CD4-positive, alpha-beta T cell treated with Interleukin-17A for 4 hours (primary cell): ENCODE data around the gene TRMT2A.

Experiments used
- DNase-seq: peaks from one replicate; pipeline ENCODE4 v3.0.0-alpha.2; 2020; ENCODE audit warnings: mixed read lengths

TRMT2A gene

DNA sequence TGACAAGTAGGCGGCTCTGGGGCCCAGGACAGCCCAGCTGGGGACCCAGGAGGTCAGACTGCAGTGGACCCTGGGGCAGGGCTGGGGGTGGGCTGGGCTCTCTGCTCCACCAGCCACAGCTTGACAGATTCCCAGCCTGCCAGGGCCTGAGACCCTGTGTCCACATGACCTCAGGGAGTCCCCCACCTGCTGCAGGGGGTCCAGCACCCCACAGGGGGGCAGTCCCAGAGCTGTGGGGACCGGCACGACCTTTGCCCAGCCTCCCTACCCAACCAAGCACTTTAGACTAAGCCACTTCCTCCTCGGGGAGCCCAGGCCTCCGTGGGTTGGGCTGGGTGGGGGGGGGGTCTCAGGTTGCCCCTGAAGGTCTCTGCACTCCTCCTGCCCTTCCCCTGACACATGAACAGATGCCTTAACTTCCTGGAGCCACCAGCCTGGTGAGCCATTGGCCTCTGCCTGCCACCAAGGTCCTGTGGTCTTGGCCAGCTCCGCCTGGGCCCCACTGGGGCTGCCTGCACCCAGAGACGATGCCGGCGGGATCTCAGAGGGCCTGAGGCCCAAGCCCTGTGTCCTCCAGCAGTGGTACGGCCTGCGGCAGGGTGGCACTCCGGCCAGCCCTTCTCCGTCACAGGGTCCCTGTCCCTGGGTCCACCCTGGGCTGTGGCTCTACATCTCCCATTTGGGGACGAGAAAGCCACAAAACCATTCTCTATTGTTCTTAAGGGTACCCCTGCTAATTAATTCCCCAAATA, 30.4 kb upstream of the TRMT2A start:
- DNase-seq = no peak

DNA sequence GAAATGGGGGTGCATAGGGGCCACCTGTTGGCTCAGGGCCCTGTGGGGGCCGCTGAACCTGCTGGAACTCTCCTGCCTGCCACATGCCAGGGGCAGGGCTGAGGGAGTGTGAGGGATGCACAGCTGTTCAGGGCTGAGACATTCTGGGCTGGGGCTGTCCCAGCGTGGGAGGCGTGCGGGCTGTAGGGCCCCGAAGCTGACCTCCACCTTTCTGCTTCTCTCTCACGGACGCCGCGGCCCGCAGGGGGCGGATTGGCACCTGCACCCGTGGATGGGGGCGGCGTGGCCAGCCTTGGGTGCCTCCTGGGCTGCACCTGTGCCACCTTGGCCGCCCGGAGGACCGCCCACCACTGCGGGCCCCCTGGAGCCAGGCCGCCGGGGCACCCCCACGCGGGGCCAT, 29.8 kb upstream of the TRMT2A start:
- DNase-seq = no peak

DNA sequence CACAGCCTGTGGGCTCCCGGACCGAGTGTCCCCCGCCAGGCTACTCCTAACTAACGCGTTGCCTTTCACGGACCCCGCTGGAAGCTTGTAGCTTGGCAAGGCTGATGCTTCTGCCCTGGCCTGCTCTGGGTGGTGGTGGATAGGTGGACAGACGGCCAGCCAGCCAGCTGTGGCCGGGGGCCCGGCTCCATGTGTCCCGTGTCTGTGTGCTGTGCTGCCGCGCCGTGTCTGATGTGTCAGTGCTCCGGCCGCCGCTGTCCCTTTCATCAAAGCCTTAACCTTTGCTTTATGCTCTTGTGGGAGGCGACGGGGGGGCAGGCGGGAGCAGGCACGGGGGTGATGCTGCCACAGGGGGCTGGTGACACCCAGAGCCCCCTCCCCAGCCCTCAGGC, 28.8 kb upstream of the TRMT2A start:
- no peak for DNase-seq

DNA sequence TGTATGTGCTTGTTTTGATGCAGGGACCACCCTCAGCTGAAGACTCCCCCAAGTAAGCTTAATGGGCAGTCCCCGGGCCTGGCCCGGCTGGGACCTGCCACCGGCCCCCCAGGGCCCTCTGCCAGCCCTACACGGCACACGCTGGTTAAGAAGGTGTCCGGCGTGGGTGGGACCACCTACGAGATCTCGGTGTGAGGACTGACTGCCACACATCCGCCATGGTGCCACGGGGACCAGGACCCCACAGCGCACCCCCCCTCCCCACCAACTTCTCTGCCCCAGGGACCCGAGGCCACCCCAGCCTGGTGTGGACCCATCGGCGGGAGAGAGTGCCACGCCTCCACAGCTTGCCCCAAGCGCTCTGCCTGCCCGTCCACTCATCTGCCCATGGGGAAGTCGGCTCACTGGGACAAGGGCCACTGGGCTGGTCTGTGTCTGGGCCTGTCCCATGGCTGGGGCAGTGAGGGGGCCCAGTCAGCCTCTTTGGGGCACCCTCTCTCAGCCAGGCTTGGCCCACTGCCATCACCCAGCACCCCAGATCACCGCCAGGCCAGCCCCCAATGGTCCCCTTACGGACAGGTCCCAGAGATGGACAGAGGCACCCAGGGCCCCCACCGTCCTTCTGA, 28.3 kb upstream of the TRMT2A start:
- DNase-seq = no peak

DNA sequence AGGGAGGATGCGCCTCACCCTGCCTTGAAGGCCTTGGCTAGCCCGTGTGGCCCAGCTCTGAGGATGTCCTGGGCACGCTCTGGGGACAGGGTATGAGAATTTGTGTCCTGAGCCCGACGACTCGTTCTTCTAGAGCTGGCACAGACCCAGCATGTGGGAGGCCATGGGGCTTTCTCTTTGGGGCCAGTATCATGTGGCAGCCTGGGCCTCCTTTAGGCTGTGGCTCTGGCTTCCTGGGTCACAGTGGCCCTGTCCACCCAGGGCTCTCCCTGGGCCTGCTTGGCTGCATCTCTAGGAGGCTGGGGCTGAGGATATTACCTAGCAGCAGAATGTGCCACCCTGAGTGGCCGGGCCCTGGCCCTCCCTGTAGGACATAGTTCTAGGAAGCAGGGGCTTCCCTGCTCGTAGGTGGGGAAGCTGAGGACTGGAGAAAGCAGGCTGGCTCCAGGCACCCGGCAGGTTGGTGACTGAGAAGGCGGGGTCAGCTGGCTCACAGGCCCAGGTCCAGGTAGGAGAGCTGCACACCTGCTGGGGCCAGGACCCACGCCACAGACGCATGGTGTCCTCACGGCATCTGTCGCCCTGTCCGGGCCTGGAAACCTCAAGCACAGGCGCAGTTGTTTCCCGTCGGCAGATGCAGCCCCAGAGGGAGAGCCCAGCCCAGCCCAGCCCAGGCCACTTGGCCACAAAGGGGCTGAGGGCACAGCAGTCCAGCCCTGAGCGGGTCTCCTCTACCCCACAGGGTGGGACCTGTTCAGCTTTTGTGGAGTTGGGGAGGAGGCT, 27.0 kb upstream of the TRMT2A start:
- DNase-seq = no peak

DNA sequence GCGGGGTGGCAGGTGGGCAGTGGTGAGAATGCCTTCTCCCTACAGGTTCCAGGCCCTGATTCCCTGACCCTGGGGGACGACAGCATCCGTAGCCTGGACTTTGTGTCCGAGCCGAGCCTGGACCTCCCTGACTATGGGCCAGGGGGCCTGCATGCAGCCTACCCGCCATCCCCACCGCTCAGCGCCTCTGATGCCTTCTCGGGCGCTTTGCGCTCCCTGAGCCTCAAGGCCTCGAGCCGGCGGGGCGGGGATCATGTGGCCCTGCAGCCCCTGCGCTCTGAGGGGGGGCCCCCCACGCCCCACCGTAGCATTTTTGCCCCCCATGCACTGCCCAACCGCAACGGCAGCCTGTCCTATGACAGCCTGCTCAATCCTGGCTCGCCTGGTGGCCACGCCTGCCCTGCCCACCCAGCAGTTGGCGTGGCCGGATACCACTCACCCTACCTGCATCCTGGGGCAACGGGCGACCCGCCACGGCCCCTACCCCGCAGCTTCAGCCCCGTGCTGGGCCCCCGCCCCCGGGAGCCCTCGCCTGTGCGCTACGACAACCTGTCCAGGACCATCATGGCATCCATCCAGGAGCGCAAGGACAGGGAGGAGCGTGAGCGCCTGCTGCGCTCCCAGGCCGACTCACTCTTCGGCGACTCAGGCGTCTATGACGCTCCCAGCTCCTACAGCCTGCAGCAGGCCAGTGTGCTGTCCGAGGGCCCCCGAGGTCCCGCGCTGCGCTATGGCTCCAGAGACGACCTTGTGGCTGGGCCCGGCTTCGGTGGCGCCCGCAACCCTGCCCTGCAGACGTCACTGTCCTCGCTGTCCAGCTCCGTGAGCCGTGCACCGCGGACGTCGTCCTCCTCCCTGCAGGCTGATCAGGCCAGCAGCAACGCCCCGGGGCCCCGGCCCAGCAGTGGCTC, 25.9 kb upstream of the TRMT2A start:
- no peak for DNase-seq

GRCh38 chr22:20141186-20142077, 24.4 kb upstream of the TRMT2A start:
- no peak for DNase-seq

- no peak for DNase-seq
Measured at GRCh38 chr22:20140521-20140964, 23.5 kb upstream of the TRMT2A start.

DNA sequence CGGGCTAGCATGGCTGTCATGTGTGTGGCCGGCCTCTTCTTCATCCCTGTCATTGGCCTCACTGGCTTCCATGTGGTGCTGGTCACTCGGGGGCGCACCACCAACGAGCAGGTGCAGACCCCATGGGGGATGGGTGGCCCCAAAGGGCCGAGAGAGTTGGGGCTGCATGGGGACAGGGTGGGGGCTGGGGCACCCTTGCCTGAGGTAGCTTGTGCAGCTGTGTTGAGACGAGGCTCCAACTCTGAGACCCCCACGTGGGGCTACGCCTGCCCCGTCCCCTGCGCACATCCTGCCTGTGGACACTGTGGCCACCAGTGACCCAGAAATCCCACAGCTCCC, 23.1 kb upstream of the TRMT2A start:
- DNase-seq = no peak

DNA sequence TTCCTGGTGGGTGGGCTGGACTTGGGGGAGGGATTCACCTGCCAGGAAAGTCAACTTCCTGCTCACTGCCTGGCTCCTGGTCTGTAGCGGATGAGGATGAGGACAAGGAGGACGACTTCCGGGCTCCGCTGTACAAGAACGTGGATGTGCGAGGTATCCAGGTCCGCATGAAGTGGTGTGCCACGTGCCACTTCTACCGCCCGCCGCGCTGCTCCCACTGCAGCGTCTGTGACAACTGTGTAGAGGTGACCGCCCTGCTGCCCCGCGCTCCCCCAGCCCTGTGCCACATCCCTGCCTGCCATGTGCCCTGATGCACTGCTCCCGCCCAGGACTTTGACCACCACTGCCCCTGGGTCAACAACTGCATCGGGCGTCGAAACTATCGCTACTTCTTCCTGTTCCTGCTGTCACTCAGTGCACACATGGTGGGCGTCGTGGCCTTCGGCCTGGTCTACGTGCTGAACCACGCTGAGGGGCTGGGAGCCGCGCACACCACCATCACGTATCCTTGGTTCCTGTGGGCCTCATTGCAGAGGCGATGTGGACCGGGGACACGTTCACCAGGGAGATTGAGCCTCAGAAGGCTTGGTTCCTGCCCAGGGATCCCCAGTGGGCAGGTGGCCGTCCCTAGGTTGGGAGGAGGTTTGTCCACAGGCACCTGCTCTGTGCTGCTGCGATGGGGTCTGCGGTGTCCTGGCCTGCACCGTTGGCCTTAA, 22.5 kb upstream of the TRMT2A start:
- DNase-seq = no peak

- no peak for DNase-seq
Measured at GRCh38 chr22:20138868-20139267, 21.8 kb upstream of the TRMT2A start.

- no peak for DNase-seq
Measured at GRCh38 chr22:20138417-20138738, 21.4 kb upstream of the TRMT2A start.

DNA sequence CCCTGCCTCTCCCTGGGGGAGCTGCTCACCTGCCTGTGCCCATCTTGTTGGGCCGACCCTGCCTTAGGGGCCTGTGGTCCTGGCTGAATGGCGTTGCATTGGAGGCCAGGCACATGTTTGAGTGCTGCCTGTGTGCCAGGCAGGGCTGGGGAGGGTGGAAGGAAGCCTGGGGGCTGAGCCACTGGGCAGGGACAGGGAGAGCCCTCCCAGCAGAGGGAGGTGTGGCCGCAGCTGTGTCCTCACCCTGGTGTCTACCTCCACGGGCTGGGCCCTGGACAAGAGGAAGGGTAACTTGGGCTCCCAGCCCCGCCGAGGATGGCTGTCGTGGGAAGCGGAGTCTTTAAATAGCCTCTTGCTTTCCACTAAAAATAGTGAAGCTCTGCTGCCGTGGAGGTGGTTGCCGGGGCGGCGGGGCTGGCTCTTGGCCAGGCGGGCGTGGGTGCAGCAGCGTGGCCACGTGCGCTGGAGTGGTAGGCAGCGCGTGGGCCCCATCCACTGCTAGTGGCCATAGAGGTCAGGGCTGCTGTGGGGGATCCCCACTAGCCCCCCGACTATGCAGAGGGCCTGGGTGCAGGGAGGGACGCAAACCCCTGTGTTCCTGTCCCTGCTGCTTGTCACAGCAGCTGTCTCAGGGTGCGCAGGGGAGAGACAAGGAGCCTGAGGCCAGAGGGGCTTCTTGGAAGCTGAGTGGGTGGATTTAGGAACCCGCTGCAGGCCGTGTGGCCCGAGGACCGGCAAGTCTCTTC, 20.8 kb upstream of the TRMT2A start:
- DNase-seq = no peak

- DNase-seq = no peak
Measured at GRCh38 chr22:20137113-20137512, 20.1 kb upstream of the TRMT2A start.

GRCh38 chr22:20136603-20136873, 19.5 kb upstream of the TRMT2A start:
- no peak for DNase-seq

DNA sequence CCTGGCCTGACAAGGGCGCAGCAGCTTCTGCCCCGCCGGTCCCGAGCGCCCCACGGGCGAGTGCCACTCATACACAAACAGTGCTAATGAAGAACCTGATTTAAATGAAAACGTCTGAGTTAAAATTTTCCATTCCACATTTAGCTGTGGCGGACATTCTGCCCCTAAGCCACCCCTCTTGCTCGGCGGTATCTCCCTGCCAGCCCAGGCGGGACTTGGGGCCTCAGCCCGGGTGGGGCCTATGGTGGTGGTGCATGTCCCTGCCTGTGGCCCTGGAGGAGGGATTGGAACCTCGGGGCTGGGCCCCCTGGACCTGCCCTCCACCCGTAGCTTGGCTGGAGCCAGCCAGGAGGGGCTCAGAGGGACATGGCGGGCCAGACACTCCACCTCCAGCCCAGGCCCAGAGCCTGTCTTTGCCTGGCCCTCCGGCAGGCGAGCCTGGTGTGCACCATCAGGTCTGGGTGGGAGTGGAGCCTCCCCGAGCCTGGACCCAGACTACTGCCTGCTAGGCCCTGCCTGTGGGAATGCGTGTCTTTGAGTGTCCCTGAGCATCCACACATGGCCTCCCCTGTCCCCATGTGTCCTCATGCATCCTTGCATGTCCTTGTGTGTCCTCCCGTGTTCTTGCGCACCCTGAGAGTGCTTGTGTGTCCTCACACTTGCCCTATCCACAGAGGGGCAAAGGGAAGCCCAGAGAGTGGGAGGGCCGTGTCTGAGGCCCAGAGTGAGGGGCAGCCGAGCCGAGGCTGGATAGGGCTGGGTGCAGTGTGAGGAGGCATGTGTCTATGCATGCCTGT, 19.0 kb upstream of the TRMT2A start:
- no peak for DNase-seq

DNA sequence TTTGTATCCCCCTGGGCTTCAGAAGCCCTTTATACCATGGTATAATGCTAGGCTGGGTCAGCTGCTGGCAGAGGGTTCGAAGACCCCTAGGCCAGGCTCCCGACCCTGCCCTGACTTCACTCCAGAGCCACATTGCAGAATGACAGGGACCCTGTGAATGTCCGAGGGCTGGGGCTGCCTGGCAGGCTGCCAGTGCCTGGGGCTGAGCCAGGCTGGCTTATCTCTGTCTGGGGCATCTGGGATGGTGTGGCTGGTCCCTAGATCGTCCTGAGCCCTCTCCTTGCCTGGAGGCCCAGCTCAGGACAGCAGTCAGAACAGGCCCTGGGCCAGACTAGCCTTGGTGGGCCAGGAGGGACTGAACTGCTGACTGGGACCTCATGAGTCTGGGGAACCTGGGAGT, 18.2 kb upstream of the TRMT2A start:
- DNase-seq = no peak

DNA sequence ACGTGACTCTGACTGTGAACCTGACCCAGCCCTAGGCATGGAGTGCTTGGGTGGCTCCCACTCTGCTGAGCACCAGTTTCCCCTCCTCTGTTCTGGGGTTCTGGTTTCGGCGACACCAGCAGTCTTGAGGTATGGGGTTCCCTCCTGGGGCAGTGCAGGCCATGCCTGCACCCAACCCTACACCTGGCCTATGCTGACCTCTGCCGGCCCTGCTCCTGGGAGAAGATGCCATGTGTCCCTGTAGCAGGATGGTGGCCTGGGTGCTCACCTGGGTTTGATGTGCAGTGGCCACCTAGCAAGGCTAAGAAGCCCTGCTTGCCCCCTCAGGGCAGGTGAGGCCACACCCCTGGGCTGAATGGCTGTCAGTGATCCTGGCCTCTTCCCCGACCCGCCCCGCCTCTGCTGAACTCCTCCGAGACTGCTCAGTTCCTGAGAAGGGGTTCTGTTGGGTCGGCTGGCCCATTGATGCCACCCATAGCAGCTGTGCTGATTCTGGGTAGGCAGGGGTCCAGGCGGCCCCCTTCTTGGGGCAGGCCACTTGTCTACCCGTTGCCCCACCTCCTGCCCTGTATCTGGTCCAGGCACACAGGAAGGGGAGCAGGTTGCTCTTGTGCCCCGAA, 17.0 kb upstream of the TRMT2A start:
- no peak for DNase-seq

- no peak for DNase-seq
Measured at GRCh38 chr22:20132686-20133246, 15.7 kb upstream of the TRMT2A start.
